GM19372 (cell line): ENCODE results near the gene CDC42EP5.

Experiments
- ATAC-seq: cut with Tn5 transposase; IDR thresholded peaks from one replicate; pipeline ENCODE4 v1.9.1; 2021; ENCODE audit warnings: mild to moderate bottlenecking, low read depth, moderate library complexity; ENCODE audit not compliant: unreplicated experiment

CDC42EP5 gene

GRCh38 chr19:54429545-54430227, 43.4 kb downstream of the CDC42EP5 start:
- ATAC-seq = no peak

GRCh38 chr19:54429176-54429495, 44.0 kb downstream of the CDC42EP5 start:
- no peak for ATAC-seq

GRCh38 chr19:54428323-54429175, 44.5 kb downstream of the CDC42EP5 start:
- no peak for ATAC-seq

- ATAC-seq = no peak
Observed at GRCh38 chr19:54427586-54427985, 45.5 kb downstream of the CDC42EP5 start.

- no peak for ATAC-seq
Observed at GRCh38 chr19:54426291-54426931, 46.7 kb downstream of the CDC42EP5 start.

- ATAC-seq = no peak
Observed at GRCh38 chr19:54425382-54425723, 47.7 kb downstream of the CDC42EP5 start.

GRCh38 chr19:54424660-54425381, 48.3 kb downstream of the CDC42EP5 start:
- ATAC-seq = no peak

- ATAC-seq = no peak
Observed at GRCh38 chr19:54424201-54424600, 48.9 kb downstream of the CDC42EP5 start.

GRCh38 chr19:54422136-54422535, 51.0 kb downstream of the CDC42EP5 start:
- ATAC-seq = no peak

GRCh38 chr19:54421521-54421920, 51.6 kb downstream of the CDC42EP5 start:
- no peak for ATAC-seq

GRCh38 chr19:54421169-54421516, 52.0 kb downstream of the CDC42EP5 start:
- ATAC-seq = no peak

- ATAC-seq = no peak
Observed at GRCh38 chr19:54420383-54421168, 52.5 kb downstream of the CDC42EP5 start.

GRCh38 chr19:54420068-54420382, 53.1 kb downstream of the CDC42EP5 start:
- no peak for ATAC-seq

- ATAC-seq = no peak
Observed at GRCh38 chr19:54418930-54419800, 53.9 kb downstream of the CDC42EP5 start.

- no peak for ATAC-seq
Observed at GRCh38 chr19:54418030-54418929, 54.8 kb downstream of the CDC42EP5 start.

GRCh38 chr19:54416695-54417491, 56.2 kb downstream of the CDC42EP5 start:
- ATAC-seq = no peak

GRCh38 chr19:54415901-54416673, 57.0 kb downstream of the CDC42EP5 start:
- no peak for ATAC-seq
